Measurements from ENCODE around the gene NFX1. TPM values are rescaled to one million over a fixed set of nuclear protein-coding genes. Genes with fewer than 3 reads are reported as not detected.

NFX1 gene
- total and polyA plus RNA-seq, 10 of the 15 experiments (the other 5 are each of a cell fraction or from before 2014, with no cell fraction given): 11.9 to 45.1 (median 36.1) TPM

DNA sequence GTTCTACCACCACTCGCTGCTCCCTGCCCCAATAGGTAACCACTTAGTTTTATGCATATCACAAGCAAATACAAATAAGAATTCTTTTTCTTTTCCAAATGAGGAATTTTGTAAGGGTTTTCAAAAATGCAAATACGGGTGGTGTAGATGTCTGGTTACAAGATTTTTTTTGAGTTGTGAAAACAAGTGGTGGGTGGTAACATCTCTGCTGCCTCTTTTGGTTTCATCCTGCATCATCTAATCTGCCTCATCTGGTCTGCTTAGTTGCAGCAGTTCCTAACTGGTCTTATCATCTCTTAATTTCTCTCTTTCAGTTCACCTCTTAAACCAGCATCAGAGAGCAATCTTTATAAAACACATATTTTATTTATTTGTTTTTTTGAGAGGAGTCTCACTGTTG is 5.3 kb downstream of the NFX1 start (continued):
- TF ChIP-seq, protein P1, sequence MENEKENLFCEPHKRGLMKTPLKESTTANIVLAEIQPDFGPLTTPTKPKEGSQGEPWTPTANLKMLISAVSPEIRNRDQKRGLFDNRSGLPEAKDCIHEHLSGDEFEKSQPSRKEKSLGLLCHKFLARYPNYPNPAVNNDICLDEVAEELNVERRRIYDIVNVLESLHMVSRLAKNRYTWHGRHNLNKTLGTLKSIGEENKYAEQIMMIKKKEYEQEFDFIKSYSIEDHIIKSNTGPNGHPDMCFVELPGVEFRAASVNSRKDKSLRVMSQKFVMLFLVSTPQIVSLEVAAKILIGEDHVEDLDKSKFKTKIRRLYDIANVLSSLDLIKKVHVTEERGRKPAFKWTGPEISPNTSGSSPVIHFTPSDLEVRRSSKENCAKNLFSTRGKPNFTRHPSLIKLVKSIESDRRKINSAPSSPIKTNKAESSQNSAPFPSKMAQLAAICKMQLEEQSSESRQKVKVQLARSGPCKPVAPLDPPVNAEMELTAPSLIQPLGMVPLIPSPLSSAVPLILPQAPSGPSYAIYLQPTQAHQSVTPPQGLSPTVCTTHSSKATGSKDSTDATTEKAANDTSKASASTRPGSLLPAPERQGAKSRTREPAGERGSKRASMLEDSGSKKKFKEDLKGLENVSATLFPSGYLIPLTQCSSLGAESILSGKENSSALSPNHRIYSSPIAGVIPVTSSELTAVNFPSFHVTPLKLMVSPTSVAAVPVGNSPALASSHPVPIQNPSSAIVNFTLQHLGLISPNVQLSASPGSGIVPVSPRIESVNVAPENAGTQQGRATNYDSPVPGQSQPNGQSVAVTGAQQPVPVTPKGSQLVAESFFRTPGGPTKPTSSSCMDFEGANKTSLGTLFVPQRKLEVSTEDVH (IDR thresholded peaks at IDR 0.05; ENCODE audit: low read depth, partially characterized antibody): no peak
- TF ChIP-seq SUZ12 (IDR thresholded peaks at IDR 0.05; ENCODE audit: unreplicated experiment) (no peak), NRF1 (conservative IDR thresholded peaks at IDR 0.05; ENCODE audit: low read depth, low read length) (no peak), STAT1 (conservative IDR thresholded peaks at IDR 0.05) (no peak), SRF (IDR thresholded peaks at IDR 0.05; ENCODE audit: low read depth in 2 of 2, low read length in 2 of 2) (no peak), POU2F2 (IDR thresholded peaks at IDR 0.05; ENCODE audit: borderline replicate concordance, low read depth, low read length) (peak; percentile 36; the same call in 1 of the 3 replicates), SMARCA5 (IDR thresholded peaks at IDR 0.05) (no peak), SUPT20H (IDR thresholded peaks at IDR 0.05; ENCODE audit: borderline replicate concordance, control insufficient read depth, low read depth, low read length) (no peak)
- TF ChIP-seq, protein P2, sequence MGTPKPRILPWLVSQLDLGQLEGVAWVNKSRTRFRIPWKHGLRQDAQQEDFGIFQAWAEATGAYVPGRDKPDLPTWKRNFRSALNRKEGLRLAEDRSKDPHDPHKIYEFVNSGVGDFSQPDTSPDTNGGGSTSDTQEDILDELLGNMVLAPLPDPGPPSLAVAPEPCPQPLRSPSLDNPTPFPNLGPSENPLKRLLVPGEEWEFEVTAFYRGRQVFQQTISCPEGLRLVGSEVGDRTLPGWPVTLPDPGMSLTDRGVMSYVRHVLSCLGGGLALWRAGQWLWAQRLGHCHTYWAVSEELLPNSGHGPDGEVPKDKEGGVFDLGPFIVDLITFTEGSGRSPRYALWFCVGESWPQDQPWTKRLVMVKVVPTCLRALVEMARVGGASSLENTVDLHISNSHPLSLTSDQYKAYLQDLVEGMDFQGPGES (IDR thresholded peaks at IDR 0.05): no peak

Data from GM12878 (cell line).